GM19023 (cell line): ENCODE results near the gene TNIK.

Experiments
- ATAC-seq: cut with Tn5 transposase; IDR thresholded peaks from one replicate; pipeline ENCODE4 v1.9.1; 2021; ENCODE audit warnings: mild to moderate bottlenecking, moderate library complexity; ENCODE audit not compliant: unreplicated experiment

Gene TNIK

DNA sequence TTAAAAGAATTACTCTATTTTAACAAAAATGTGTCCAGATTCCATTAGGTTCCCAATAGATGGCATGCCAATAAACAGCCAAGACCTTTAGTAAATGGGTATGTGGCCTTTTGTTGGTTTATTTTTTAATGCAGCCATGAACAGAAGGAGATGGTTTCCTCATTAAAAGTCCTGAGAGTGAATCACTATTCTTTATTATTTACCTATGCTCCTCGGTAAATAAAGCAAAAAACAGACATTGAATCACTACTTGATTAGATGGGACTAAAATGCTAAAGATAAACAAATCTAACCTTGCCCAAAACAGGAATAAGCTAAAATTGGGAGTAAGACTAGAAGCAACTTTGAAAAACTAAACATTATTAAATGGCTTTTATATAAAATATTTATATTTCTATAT lies 94.2 kb downstream of the TNIK start:
- ATAC-seq: no peak

DNA sequence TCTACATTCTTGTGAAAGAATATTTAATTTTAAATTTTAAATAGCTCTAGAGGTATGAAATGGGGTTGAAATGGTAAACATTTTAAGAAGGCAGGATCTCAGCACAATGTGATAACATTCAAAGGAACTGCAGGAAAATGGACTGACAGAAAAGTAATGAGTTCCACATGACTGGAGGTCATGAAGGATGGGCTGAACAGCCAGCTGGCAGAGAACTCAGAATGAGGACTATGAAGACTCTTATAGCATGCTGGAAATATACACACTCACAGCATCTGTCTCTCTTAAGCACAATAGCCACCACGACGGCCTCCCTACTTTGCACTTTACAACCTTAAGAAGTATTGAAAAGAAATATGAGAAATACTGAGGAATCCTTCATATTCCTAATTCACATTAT lies 94.7 kb downstream of the TNIK start:
- ATAC-seq: no peak

DNA sequence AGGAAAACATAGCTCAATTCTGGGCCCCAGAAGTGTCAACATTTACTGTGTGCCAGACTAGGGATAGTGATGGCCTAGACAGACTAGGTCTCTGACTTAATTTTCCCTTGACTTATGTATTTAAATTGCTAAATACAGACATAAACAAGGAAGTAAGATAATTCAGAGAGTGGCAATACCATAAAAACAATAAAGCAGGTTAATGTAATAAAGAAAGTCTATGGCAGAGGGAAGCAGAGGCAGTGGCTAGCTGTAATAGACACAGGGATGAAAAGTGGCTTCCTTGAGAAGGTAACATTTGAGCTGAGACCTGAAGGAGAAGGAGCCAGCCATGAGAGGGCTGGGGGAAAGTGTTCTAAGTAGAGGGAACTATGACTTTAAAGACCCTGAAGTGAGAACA lies 95.7 kb downstream of the TNIK start:
- ATAC-seq: no peak

DNA sequence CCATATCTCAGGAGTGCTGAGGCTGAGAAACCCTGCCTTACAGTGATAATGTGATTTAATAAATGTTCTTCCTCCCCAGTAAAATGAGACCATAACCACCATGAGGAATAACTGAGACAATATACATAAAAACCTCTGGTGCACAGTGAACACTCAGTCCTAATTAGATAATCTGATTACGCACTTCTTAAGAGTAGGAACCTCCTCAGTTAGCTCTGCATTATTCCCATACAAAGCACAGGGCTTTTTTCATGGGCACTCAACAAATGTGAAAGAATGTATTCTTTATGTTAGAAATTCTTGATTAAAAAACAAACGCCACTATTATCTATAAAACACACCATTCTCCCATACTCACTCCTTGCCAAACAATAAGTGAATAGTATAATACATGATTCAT lies 97.0 kb downstream of the TNIK start:
- ATAC-seq: no peak

DNA sequence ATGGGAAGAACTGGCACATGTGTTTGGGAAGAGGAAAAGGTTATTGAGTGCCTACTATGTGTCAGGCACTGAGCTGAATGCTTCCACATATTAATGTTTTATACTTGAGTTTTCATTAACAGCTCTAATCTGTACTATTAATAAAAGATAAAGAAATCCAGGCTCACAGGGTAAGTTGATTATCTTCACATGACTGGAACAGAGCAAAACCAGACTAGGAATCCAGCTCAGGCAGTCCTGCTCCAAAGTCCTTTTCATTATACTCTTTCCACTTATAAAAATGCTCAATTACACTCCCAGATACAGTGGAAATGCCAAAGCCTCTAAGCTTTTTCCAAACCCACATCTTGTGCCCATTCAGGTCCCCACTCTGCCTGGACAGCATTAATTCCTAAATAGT lies 97.6 kb downstream of the TNIK start:
- ATAC-seq: no peak

DNA sequence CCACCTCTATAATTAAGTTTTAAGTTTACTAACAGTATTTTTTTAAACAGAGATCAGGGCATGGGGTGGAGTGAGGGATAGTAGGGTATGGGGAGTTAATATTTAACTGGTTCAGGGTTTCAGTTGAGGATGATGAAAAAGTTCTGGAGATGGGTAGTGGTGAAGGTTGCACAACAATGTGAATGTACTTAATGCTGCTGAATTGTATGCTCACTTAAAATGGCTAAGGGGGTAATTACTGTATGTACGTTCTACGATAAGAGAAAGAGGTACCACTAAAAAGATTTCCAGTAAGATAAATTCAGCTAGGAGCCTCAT lies 101.4 kb downstream of the TNIK start:
- no peak for ATAC-seq

DNA sequence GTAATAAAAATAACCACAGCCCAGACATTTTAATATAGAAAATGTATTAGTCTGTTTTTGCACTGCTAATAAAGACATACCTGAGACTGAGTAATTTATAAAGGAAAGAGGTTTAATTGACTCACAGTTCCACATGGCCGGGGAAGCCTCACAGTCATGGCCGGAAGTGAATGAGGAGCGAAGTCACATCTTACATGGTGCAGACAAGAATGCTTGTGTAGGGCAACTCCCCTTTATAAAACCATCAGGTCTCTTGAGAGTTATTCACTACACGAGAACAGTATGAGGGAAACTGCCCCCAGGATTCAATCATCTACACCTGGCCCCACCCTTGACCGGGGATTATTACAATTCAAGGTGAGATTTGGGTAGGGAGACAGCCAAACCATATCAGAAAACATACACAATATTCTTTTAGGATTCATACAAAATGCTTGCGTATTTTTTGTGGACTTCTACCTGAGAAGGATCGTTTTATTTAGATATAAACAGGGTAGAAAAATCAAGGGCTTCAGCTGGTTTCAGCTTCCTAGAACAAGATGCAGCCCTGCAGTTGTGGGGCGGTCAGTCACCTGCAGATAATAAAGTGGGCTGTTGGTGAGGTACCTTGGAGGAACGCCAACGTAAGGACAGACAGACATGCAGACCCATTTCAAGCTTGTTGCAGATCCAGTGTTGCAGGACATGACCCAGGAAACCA lies 101.9 kb downstream of the TNIK start:
- no peak for ATAC-seq

DNA sequence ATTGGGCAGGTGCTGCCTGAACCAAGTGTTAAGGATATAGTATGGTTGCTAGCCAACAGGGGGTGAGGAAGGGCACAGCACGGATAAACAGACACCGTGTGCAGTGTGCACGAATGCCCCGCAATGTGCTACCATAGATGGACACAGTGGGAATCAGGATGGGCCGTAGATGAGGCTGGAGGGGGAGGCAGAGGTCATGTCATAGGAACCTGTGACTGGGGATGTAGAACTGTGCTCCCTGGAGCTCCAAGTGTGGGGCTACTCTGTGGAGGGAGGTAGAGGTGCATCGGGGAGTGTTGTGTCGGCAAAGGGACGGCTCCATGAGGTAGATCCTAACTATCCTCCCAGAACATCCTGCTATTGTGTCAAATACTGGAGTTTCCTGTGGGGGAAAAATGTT lies 102.5 kb downstream of the TNIK start:
- ATAC-seq: no peak

DNA sequence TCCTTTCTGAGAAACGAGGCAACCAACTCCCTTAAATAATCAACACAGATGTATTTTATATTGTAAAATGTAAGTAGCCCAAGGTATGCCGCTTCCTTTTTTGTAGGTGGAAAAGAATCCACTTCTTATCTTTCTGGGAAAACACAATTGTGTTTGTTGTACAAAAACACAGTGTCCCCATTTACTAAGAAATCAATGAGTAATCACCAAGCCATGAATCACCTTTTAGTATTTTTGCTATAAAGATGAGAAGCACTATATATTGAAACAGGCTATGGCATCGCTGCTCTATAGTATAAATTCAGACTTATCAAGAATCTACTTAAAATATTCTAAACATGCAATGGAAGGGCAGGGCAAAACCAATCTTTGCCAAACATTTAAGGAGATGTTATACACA lies 104.0 kb downstream of the TNIK start:
- ATAC-seq: no peak

DNA sequence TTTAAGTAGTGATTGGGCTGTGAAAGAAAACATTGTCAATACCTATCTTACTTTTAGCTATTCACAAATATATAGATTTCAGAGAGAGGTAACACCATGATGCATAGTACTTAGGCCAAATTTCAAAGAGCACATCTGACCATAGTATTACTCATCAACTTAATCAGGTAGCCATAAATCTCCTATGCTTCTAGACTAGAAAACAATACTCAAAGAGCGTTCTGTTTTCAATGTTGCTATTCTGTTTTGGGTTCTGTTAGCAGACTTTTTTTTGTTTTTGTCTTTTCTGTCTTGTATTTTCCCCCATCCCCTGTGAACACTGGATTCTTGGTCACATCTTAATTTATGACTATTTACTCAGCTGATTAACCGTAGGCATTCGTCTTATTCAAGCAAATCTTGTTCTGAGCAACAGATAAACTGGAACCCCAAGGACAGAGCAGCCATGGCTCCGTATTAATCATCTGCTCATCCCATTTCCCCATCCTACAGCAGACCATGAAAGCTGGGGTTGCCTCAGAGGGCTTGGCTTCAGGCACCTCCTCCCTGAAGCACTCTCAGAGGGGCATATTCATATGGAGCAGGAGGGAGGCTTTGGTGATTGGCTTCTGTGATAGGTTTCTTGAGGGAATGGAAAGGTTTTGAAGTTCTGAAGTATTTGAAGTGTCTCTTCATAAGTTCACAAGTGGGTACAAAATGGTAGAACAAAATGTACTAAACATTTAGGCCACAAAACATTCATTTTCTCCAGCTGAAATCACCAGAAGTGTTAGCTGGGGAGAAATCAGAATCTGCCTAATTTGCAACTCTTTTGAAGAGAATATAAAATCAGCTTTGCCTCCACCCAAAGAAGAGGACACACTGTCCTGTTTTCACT lies 105.3 kb downstream of the TNIK start:
- no peak for ATAC-seq

DNA sequence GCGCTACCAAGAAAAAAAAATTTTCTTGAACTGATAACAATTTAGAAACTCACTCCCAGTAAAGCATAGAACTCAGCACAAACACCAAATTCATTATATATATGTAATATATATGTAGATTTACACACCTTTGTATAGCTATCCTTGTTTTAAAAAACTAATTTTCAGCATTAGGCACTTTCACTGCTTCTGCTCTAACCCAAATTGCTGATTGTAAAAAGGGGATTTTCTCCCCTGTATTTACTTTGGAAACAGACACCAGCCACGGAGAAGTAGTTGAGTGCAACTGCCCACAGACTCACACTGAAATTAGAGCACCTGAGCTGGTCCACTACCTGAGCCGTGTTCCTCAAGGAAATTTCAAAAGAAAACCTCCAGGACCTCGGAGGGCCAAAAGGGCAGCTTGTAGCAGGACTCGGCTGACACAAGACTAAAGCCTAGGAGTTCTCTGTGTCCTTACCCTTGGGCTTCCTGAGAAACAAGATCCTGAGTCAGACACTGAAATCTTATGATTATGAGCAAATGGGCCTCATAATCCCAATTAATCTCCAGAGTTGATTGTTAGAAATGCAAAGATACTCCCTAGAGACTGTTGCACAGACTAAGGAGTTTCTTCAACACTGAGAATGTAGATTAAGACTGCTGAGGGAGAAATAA lies 106.0 kb downstream of the TNIK start:
- ATAC-seq: no peak

DNA sequence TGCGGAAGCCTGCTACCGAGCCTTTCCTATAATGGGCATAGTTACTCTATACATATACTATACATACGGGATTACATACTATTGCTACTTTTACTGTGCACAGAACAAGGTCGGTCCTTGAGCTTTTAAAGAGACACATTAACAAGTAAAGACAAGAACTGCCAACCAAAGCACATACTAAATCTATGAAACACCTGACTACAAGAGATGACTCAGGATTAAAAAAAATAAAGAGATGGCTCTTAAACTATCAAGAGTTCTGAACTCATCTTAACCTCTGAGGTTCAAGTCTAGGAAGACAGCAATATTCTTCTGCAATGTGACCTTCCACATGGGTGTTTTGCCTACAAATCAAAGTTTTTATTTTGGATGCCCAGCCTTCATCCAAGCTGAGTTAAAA lies 106.8 kb downstream of the TNIK start:
- no peak for ATAC-seq

DNA sequence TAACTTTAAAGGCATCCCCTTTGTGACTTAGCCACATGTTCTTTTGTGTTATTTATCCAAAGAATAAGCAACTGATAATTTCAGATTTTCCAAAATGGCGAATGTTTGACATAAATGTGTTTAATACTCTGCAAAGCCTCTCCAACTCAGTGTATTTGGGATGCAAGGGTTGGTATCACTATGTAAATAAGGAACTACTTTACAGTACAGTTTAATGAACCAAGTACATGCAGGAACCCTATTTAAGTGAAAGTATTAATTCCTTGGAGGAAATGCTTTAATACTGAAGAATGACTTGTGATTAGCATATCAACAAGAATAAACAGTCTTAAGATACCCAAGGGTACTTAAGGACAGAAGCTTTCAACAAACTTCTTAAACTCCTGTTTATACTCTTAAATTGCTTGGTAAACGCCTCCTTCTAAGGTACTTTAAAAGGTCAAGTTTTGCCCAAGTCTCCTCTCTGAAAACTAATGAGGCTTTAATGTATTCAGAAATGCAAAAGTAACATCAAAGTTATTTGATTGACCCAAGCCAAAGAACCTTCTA lies 107.7 kb downstream of the TNIK start:
- ATAC-seq: no peak

DNA sequence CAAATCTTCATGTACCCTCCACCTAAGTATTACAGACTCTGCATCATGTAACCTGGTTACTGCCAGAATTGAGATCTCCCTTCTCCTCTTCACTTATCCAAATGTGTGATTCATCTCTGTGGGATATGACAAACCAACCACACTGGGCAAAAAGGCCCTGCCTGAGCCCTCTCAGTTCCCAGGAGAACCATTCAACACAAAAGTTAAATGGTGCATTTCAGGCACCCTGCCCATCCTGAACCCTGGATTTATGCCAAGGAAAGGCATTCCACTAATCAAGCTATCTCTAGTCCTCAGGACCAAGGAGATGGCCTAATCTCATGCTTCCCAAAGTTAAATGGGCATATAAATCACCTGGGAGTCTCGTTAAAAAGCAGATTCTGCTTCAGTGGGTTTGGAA lies 108.5 kb downstream of the TNIK start:
- no peak for ATAC-seq

DNA sequence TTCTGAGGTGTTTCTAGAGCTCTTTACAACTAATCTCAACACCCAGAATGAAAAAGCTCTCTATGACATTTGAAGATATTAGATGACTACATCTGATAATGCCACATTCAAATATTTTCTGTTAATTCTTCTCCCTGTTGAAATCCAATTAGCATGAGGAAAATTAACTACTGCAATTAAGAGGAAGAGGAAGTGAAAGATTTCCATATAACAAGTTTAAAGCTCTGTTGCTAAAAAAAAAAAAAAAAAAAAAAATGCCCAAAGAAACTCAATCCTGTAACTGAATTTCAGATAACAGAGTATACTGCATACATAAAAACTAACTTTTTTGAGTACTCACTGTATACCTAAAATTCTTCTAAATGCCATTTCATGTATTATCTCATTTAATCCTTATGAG lies 109.8 kb downstream of the TNIK start:
- ATAC-seq: no peak

DNA sequence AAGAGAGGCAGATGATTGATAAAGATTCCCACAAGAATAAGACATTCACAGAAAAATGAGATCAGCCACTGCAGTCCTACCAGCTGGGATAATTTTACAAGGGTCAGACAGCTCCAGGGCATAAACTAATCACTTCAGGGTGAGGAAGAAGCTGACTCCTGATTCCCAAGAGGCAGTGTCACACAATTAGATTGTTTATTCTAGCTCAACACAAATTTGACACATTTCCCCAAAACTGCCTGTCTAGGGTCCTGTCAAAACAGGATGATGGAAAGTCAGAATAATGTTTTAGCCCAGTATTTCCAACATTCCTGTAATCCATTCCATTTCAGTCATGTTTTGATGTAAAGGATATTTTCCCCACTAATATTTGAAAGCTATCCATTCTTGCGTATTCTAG lies 110.8 kb downstream of the TNIK start:
- no peak for ATAC-seq

DNA sequence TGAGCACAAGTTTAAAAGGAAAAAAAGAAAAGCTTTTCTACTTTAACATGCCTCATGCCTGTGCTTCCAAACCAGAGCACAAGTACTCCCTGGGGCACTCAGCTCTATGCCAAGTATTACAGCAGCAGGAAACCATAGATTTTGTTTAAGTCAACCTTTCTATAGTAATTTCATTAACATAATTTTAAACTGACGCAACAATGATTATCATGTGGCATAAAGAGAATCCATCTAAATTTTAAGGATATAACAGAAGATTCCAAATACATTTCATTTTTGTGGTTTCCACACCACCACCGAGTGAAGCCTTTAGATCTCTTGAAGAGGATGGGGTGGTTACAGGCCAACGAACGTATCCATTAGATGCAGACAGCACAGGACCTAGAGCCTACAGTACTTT lies 112.1 kb downstream of the TNIK start:
- ATAC-seq: peak; percentile 15

DNA sequence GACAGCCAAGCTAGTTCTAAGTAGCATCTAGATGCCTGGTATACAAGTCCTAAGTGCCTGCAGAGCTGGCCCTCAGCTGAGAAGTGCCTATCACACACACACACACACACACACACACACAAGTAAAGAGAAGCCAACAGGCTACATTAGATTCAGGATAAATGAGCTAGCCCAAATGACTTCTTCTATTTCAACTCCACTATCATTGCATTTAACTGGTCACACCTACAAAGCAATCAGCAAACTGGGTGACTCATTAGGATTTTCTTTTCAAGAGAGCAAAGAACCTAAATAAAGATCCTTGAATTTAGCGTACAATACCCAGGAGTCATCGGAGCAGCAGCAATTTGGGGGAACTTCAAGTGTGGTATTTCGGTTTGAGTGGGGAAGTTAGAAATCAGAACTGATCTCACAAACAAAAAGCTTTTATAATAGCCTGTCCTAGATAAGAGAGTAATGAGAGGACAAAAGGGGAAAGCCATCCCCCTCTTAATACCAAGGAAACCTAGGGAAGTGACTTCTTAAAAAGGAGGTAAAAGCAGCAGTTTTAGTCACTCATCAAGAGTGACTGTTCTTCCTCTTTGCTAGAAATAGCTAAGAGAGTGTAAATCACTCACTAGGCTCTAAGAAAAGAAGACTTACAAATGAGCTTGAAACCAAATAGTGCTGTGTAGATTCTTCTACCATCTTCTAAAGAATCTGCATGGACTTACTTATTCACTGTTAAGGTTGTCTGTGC lies 112.7 kb downstream of the TNIK start:
- peak; percentile 80 for ATAC-seq

DNA sequence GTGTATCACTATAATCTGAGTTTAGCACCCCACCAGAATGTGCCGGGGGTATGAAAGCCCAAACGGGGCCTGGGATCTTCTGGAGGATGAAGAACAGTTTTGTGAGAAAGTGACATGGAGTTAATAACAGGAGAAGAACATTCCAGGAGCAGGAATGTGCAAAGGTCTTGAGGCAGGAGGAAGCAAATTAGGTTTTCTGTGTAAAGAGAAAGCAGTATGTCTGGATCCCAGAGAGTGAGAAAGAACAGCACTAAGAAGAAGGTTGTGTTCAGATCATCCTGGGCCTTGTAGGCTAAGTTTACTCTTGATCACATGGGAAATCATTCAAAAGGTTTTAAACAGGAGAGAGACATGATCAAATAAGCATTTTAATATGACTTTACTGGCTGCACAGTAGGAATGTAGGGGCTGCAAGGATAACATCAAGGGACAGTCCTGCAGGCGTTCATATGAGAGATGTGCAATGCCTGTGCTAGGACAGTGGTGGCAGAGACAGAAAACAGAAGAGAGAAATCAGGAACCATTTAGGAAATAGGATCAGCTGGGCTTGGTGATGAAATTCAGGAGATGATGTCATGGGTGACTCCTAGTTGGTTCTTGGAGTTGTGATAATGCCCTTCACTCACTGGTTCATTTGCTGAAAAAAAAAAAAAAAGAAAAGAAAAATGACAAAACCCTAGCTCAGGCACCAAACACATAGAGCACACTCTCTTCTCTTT lies 113.5 kb downstream of the TNIK start:
- no peak for ATAC-seq

DNA sequence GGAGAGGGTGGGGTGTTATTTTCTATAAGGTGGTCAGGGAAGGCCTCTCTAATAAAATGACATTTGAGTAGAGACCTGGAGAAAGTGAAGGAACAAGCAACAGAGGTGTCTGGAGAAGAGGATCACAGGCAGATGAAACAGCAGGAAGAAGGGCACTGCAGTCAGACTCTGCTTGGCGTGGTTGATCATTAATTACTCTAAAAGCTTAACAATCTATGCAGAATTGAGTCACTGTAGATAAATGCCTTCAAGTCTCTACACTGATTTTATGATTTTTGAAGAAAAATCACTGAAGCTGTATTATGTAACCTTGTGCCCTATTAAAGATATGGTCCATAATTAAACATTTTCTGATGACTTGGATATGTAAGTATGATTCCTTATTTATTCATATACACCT lies 114.2 kb downstream of the TNIK start:
- ATAC-seq: no peak
